HG03460 (cell line): ENCODE results near the gene GTF2B.
A peak's percentile ranks its signal among the peaks of the same experiment; 100 is the strongest.
"Not testable (repeated sequence)": the region's sequence is repeated elsewhere in the genome, so short reads cannot be mapped to it uniquely, and the experiment has no call there.

Experiments
- ATAC-seq: cut with Tn5 transposase; IDR thresholded peaks from one replicate; pipeline ENCODE4 v1.9.1; 2021; ENCODE audit not compliant: unreplicated experiment

The GTF2B gene

GRCh38 chr1:88891318-88891950, at the start of gene GTF2B:
Gene GTF2B, minus strand, starts transcription at chr1:88891567. Its CDS starts 68 bp downstream, at chr1:88891499.
- peak; percentile 89 for ATAC-seq

GRCh38 chr1:88938528-88938927, 47.2 kb upstream of the GTF2B start:
- not testable (repeated sequence) for ATAC-seq

- no peak for ATAC-seq
These were observed 45.5 kb upstream of the GTF2B start for GRCh38 chr1:88936760-88937342.

DNA sequence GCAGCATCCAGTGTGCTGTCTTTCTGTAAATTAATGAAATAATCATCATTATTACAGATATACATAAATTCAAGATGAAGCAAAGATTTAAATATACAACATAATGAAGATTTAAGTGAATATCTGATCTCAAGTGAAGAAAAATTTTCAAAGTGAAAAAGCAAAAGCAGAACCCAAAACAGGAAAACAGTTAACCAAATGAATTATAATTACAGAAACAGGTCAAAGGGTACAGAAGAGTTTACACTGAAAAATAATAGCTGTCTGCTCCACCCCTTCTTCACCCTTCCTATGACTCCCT, 44.8 kb upstream of the GTF2B start:
- no peak for ATAC-seq

DNA sequence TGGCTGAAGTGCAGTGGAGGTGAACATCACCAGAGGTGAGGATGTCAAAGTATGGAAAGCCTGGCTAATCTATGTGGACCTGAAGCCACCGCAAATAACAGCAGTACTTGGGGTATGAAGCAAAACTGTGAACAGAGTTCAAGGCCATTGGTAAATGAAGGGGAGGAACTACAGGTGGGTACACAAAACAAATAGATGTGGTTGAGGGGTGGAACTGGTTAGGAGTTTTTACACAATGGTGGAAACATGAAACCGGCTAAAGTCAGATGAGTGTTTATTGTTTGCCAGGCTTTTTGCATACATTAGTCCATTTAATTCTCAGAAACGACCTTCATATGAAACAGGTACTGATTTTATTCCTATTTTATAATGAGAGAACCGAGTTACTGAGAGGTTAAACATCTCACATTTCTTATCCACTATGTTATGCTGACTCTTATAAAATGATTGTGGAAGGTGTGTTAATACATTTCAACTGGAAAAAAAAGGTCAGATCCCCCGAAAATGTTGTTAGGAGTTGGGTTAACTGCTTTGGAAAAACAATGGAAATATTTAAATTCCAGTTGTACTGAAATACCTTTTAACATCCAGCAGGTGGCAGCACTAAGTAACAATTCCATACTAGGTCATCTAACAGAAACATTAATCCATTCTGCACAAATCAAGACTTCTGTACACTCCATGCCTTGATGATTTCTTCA, 44.3 kb upstream of the GTF2B start:
- ATAC-seq: no peak

DNA sequence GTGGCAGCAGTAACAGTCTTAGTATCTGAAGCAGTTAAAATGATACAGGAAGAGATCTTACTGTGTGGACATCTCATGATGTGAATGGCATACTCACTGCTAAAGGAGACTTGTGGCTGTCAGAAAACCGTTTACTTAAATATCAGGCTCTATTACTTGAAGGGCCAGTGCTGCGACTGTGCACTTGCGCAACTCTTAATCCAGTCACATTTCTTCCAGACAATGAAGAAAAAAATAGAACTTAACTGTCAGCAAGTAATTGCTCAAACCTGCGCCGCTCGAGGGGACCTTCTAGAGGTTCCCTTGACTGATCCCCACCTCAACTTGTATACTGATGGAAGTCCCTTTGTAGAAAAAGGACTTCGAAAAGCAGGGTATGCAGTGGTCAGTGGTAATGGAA, 38.8 kb upstream of the GTF2B start:
- not testable (repeated sequence) for ATAC-seq

DNA sequence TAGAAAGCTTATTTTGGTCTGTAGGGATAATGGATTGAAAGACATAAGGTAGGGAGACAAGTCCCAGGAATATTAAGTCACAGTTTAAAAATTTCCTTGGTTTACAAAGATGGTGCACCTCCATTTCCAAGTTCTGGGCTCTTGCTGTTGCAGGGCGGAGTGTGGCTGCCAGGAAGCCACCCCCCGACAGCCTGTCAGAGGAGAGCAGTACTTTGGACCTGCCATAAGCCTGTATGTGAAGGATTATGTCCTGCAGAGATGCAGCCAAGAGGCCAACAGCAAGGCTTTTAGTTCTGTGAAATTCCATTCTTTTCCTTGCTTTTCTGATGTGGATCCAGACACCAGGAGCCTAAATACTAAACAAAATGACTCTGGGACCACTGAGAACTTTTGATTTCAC, 31.9 kb upstream of the GTF2B start:
- ATAC-seq: no peak

DNA sequence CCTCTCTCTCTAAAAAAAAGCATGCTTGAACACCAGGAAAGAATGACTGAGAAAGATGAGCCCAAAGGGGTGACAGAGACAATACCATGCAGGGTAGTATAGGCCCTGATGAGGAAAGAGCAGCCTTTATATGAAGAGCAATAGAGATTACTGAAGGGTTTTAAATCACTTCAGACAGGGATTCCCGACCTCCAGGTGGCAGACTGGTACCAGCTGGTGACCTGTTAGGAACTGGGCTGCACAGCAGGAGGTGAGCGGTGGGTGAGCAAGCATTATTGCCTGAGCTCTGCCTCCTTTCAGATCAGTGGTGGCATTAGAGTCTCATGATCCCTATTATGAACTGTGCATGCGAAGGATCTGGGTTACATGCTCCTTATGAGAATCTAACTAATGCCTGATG, 30.8 kb upstream of the GTF2B start:
- no peak for ATAC-seq

DNA sequence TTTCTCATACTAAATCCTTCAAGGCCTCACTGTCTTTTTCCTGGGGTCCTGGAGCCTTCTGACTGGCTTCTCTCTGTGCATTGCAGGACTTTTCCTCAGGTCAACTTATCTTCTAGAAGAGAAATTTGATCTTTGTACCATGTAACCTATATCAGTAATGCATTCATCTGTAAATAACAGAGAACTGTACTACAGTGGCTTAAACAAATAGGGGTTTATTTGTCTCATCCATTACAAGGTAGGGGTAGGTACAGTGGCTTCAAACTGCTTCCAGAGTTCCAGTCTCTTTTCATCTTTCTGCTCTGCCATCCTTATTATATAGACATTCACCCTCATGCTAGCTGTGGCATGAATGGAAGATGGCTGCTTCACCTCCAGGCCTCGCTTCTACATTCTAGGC, 29.5 kb upstream of the GTF2B start:
- no peak for ATAC-seq

DNA sequence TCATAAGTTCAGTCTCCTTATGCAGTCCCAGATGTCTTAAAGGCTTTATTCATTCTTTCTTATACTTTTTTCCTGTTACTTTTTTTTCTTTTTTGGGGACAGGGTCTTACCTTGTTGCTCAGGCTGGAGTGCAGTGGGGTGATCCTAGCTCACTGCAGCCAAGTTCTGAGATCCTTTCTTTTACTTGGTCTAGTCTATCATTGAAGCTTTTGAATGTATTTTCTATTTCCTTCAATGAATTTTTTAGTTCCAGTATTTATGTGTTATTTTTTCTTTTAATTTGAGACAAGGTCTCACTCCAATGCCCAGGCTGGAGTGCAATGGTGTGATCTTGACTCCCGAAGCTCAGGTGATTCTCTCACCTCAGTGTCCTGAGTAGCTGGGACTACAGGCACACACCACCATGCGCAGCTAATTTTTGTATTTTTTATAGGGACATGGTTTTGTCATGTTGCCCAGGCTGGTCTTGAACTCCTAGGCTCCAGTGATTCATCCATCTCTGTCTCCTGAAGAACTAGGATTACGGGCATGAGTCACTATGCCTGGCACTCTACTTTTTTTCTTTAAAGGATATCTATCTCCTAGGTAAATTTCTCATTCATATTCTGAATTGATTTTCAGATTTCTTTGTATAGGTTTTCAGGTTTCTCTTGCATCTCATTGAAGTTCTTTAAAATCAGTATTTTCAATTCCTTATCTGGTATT, 26.1 kb upstream of the GTF2B start:
- ATAC-seq: no peak

GRCh38 chr1:88916883-88917282, 25.5 kb upstream of the GTF2B start:
- ATAC-seq: no peak

DNA sequence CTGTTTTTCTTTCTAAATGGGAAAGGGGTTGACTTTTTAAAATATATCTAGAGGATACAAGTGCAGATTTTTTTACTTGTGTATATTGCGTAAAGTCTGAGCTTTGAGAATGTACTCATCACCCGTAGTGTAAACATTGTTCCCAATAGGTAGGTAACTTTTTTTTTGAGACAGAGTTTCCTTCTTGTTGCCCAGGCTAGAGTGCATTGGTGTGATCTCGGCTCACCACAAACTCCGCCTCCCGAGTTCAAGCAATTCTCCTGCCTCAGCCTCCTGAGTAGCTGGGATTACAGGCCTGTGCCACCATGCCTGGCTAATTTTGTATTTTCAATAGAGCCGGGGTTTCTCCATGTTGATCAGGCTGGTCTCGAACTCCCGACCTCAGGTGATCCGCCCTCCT, 20.4 kb upstream of the GTF2B start:
- ATAC-seq: not testable (repeated sequence)

GRCh38 chr1:88911161-88911560, 19.8 kb upstream of the GTF2B start:
- ATAC-seq: no peak

DNA sequence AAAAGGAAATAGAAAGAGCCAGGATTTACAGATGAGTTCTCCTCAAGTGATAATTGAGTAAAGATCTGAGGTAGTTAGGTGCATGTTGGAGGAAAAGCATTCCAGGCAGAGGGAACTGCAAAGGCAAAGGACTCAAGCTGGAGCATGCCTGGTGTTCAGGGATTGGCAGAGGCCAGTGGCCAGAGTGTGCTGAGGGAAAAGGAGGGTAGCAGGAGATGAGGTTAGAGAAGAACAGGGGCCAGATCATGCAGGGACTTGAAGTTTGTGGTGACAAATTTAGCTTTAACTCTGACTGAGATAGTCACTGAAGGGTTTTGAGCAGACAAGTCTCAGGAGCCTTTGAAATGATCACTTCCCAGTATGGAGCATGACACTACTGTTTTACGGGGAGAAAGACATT, 19.0 kb upstream of the GTF2B start:
- no peak for ATAC-seq

DNA sequence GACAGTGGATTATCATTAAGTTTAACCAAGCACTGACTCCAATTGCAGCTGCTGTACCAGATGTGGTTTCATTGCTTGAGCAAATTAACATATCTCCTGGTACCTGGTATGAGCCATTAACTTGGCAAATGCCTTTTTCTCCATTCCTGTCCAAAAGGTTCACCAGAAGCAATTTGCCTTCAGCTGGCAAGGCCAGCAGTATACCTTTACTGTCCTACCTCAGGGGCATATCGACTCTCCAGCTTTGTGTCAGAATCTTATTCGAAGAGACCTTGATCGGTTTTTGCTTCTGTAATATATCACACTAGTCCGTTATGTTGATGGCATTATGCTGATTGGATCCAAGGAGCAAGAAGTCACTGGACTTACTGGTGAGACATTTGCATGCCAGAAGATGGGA, 9.5 kb upstream of the GTF2B start:
- no peak for ATAC-seq

GRCh38 chr1:88897070-88897730, 5.8 kb upstream of the GTF2B start:
- ATAC-seq: no peak

GRCh38 chr1:88892357-88892877, 1.1 kb upstream of the GTF2B start:
- no peak for ATAC-seq

- ATAC-seq: no peak
These were observed 579 bp upstream of the GTF2B start for GRCh38 chr1:88891951-88892340.

- ATAC-seq: no peak
These were observed 513 bp downstream of the GTF2B start for GRCh38 chr1:88890791-88891317.

DNA sequence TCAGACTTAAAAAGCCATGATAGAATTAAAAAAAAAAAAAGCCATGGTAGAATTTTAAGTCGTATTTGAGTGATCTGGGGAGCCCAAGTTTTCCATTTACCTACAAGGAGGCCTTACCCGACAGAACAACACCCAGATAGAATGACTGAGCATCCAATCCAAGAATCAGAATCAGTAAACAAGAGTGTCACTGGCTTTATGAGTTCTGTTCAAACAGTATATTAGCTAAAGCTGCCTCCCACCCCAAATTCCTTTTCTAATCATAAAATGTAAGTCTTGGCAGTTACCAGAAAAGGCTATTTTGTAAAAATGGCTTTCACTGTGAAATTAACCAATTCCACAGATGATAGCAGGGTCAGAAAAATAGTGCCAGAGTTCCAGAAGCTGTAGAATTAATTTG, 1.2 kb downstream of the GTF2B start:
- no peak for ATAC-seq

DNA sequence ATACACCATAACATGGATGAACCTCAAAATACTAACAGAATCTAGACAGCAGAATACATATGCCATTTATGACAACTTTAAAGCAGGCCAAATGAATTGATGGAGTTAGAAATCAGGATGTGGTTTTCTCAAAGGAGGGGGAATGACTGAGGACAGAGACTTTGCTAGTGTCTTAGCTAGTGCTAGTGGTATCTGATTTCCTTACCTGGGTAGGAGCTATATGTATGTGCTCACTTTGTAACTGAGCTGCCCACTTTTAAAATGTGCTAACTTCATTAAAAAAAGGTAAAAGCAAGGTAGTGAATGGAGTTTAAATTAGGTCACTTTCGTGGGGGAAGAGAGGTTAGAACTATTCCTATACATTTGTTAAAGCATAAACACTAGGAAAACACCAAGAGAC, 2.6 kb downstream of the GTF2B start:
- no peak for ATAC-seq
